AG20443 (cell line): Measurements from ENCODE around the gene RTN4.

Experiments used
- DNase-seq: peaks from one replicate; pipeline ENCODE4 v3.0.0; 2012; ENCODE audit warnings: low spot score, mixed read lengths

RTN4 gene

GRCh38 chr2:54967759-54968365 is 82.4 kb downstream of the RTN4 start:
- DNase-seq, result no peak

DNA sequence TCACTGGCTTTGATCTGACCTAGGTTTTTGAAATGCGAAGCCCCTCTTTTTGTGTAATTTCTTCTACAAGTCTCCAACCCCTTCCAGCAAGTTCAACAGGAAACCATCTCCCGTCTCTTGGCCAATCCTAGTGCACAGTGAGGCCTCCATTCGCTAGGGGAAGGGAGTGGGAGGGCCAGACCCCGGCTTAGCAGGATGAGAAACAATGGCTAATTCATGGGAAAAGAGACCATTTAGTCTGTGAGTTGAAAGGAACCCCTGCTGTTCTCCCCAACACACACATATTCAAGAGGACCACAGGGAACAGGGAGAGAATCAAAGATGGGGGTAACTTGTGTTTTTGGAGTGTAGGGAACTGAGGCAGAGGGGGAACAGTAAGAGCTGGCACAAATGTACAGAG is 83.0 kb downstream of the RTN4 start:
- no peak for DNase-seq

GRCh38 chr2:54966837-54967236 is 83.4 kb downstream of the RTN4 start:
- DNase-seq, result no peak

DNA sequence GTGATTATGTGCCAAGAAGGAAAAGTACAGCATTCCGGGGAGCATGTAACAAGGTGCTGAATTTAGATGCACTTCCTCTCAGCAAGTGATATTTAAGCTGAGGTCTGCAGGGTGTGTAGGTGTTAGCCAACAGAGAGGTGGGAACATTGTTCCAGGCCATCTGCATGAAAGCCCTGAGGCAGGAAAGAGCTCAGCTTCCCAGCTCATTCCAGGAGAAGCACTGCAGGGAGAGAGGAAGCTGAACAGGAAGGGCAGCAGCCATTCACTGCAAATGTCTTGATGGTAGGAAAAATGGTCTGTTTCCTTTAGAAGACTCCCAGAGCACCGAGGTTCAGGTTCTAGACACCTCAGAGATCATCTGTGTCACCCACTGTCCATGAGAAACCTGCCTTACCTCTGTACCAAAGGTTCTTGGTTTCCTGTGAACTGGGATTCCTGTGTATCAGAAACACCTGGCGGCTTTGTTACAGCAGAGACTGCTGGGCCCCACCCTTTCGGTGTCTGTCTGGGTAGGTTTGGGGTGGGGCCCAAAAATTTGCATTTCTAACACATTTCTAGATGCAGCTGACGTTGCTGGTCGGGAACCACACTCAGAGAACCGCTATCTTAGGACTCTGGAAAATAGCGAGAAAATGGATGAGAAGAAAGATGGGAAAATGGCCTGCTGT is 84.0 kb downstream of the RTN4 start:
- DNase-seq, result no peak

- no peak for DNase-seq
Observed at GRCh38 chr2:54965425-54965824, 84.8 kb downstream of the RTN4 start.

GRCh38 chr2:54964816-54965215 is 85.4 kb downstream of the RTN4 start:
- DNase-seq, result no peak

DNA sequence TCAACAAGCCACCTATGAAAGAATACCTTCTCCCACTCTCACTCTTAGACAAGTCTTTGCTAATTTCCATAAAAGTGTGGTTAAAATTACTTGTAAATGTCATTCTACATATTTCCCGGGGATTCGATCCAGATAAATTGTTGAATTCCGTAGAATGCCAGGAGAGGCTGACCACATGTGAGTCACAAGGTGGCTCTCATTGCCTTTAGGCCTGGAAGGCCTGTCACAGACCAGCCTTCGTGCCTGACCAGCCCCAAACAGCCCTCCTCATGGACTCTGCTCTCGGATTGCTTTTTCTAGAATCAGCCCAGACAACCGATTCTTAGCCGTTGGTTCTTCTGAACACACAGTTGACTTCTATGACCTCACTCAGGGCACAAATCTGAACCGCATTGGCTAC is 86.0 kb downstream of the RTN4 start:
- DNase-seq, result peak; percentile 60

- no peak for DNase-seq
Observed at GRCh38 chr2:54963476-54963875, 86.8 kb downstream of the RTN4 start.

DNA sequence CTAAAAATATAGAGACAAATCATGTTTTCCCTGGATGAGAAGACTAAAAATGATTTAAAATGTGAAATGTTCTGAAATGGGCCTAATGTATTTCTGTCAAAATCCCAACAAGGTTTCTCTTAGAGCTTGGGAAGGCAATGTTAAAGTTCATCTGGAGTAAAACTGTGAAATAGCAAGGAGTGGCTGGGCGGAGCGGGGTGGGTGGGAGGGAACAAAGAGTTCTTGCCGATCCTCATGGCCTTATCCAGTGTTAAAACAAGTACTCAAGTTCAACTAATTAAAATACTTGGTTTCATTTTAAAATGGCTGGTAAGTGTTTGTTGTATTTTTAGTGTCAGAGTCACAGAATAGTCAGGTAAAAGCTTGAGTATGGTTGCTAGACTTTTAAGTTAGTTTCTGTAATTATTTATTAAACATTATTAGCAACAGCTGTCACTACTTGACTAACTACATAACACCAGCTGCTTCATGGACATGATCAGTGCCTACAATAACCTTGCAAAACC is 87.3 kb downstream of the RTN4 start:
- no peak for DNase-seq

- no peak for DNase-seq
Observed at GRCh38 chr2:54962511-54962910, 87.7 kb downstream of the RTN4 start.

DNA sequence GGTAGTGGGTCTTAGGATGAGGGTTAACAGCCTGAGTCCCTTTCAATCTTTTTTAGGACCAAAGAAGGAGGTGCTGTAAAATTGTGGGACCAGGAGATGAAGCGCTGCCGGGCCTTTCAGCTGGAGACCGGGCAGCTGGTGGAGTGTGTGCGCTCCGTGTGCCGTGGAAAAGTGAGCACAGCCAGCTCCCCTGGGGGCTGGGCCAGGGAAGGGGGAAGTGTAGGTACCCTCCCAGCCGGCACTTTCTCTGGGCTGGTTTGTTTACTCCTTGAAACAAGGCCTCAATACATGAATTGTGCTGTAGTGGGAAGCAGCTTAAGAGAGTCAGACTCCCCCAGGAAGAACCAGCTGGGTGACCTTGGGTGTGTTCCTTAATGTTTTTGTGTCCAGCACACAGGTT is 90.1 kb downstream of the RTN4 start:
- DNase-seq, result no peak

DNA sequence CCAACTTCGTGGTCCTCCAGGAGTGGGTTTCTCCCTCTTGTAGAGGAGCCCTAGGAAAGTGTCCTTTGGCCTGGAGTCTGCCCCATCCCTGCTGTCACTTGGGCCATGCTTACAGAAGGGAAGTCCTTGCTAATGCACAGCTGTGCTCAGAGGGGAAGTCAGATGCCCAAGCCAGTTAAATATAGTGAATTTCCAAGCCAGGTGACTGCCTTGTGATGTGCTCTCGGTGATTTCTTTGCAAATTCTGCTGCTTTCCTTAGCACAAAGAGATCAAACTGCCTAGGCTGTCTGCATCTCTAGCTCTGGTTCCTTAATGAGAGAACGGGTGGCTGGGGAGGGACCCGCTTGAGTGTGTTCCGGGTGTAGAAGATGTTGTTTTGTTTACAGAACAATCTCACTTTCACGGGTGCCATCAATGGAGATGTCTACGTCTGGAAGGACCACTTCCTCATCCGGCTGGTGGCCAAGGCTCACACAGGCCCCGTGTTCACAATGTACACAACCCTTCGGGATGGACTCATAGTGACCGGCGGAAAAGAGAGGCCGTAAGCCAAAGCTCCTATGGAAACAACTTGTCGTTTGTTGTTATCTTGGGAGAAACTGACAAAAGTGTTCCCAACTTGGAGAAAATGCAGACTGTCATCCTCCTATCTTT is 91.4 kb downstream of the RTN4 start:
- no peak for DNase-seq

DNA sequence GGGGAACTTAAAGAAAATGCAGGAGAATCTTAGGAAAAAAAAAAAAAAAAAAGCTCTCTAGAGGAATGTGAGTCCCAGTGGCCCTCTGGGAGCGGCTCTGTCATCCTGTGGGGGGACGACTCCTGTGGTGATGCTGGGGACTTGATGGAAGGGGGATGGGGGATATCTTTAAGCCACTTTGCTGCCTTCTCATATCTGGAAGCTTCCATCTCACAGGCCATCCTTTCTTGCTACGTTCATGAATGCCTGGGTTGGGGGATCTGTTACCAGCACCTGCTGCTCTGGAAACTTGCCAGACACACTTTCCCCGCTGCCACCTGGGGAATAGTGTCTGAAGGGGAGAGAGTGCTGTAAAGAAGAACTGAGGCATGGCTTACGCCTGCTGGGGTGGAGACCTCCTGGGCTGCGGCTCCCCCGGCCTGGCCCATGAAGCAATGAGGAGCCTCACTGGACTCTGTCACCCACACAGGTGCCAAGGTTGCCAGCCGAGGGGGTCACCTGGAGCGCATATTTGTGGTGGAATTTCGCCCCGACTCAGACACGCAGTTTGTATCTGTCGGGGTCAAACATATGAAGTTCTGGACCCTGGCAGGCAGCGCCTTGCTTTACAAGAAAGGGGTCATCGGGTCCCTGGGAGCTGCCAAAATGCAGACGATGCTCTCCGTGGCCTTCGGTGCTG is 92.8 kb downstream of the RTN4 start:
- no peak for DNase-seq

- no peak for DNase-seq
Observed at GRCh38 chr2:54956111-54956627, 94.1 kb downstream of the RTN4 start.

GRCh38 chr2:54955358-54956110 is 94.7 kb downstream of the RTN4 start:
- no peak for DNase-seq

GRCh38 chr2:54954705-54955357 is 95.4 kb downstream of the RTN4 start:
- no peak for DNase-seq

DNA sequence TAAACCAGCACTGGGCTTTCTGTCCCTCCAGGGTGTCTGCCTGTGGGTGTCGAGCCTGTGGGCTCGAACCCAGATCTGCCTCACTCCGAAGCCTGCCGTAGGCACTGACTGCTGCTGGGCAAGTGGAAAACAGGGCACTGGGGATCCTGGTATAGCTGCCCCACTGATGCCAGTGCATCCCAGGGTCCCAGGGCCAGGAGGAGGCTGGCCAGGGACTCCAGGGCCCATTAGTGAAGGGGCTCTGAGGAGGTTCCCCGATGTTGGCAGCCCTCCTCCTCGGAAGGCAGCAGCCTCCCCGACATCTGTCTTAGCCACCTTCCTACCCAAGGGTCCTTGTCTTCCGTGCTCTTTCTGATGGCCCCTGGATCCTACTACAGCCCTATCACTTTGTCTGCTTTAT is 96.1 kb downstream of the RTN4 start:
- DNase-seq, result no peak

GRCh38 chr2:54952978-54953456 is 97.2 kb downstream of the RTN4 start:
- DNase-seq, result peak; percentile 42

GRCh38 chr2:54952425-54952824 is 97.8 kb downstream of the RTN4 start:
- DNase-seq, result no peak

DNA sequence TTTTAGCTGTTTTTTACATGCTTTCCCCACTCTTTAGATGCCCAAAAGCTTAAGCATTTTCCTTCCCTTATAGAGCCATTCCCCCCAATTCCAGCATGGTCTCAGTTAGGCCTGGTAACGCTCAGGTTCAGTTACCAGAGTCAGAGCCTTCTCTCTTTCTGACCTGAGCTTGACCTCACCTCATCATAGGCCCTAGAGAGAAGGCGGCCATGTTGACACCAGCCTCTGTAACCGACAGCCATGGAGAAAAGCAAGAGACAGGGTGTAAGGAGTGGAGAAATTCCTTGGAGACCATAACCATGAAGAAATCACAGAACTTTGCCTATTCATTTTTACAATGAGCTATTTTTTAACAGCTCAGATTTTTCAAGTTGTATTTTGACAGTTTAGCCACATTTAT is 99.4 kb downstream of the RTN4 start:
- no peak for DNase-seq

- peak; percentile 26 for DNase-seq
Observed at GRCh38 chr2:54949431-54949830, 100.8 kb downstream of the RTN4 start.
